ENCODE data around the gene GHDC. TPM values are rescaled to one million over a fixed set of nuclear protein-coding genes. Genes with fewer than 3 reads are reported as not detected.
"Not testable (repeated sequence)": the region's sequence is repeated elsewhere in the genome, so short reads cannot be mapped to it uniquely, and the experiment has no call there.

Gene GHDC
- polyA plus RNA-seq, 1 donor (not counting 4 experiments of a cell fraction or from before 2014, with no cell fraction given) = 2.7 TPM

DNA sequence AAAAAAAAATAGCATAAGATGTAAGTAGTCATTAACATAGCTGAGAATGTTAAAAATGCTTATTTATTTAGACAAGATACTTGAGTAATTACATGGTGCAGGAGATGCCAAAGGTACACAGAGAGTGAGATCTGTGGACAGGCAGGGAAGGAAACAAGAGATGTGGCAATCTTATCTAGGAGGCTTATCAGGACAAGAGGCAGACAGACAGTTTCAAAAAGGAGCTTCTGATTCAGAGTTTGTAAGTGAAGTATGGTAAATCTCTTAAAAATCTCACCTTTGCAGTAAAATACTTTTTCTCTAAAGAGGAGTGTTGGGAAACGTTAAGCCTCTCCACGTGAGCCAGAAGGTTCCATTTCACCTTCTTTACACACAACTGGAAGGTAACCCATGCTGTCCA, 19.9 kb upstream of the GHDC start:
- Histone ChIP-seq H3K27me3 (ENCODE audit: control insufficient read depth, extremely low read depth, insufficient read depth, low read length) (no peaks in the 10 kb centered on the region), H3K36me3 (ENCODE audit: control insufficient read depth in 2 of 2, extremely low read depth in 1 of 2, insufficient read depth in 2 of 2, low read length in 2 of 2) (peaks cover 6 to 9% of the 10 kb centered on the region in 2 experiments)

DNA sequence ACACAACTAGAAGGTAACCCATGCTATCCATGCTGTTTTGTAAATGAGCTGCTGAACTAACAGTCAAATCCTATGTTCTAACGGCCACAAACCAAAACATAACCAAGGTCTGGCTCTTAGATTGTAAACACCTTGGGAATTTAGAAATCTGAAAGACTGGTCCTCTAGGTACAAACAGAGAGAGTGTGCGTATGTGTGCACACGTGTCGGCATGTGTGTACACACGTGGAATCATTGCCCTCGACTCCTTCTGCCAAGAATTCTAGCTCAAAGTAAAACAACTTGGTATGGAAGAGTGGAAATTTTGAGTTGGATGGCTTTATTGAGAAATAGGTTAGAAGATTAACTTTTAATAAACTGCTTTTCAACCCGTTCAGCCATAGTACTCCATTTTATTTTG, 18.1 kb upstream of the GHDC start:
- Histone ChIP-seq H3K27me3 (ENCODE audit: control insufficient read depth, extremely low read depth, insufficient read depth, low read length) (no peaks in the 10 kb centered on the region), H4K20me1 (ENCODE audit: control insufficient read depth, extremely low read depth, insufficient read depth, low read length) (no peaks in the 10 kb centered on the region), H3K4me3 (ENCODE audit: control insufficient read depth in 2 of 3, extremely low read depth in 1 of 3, insufficient read depth in 2 of 3, low read depth in 1 of 3, low read length in 3 of 3) (no peak overlapping the region), H3K9ac (ENCODE audit: control insufficient read depth, extremely low read depth, insufficient read depth, low read length) (no peak overlapping the region), H3K27ac (ENCODE audit: control insufficient read depth, insufficient read depth, low read length) (no peak overlapping the region), H3K4me1 (ENCODE audit: control insufficient read depth, extremely low read depth, insufficient read depth, low read length) (no peaks in the 10 kb centered on the region), H3K4me2 (ENCODE audit: control insufficient read depth, extremely low read depth, insufficient read depth, low read depth, low read length) (no peak overlapping the region), H2AFZ (ENCODE audit: control insufficient read depth, low read length) (no peak overlapping the region), H3K9me1 (ENCODE audit: control insufficient read depth, extremely low read depth, insufficient read depth, low read length) (no peaks in the 10 kb centered on the region), H3K79me2 (ENCODE audit: control insufficient read depth, insufficient read depth, low read length) (no peaks in the 10 kb centered on the region), H3K36me3 (ENCODE audit: control insufficient read depth in 2 of 2, extremely low read depth in 1 of 2, insufficient read depth in 2 of 2, low read length in 2 of 2) (peaks cover 6 to 8% of the 10 kb centered on the region in 2 experiments), H3K9me3 (ENCODE audit: control insufficient read depth, low read depth, low read length) (no peaks in the 10 kb centered on the region)
- DNase-seq (ENCODE audit: low read depth, low spot score) = no peak
- no peak for TF ChIP-seq EZH2 (IDR thresholded peaks at IDR 0.05; ENCODE audit: low read length)
- TF ChIP-seq, protein P1, sequence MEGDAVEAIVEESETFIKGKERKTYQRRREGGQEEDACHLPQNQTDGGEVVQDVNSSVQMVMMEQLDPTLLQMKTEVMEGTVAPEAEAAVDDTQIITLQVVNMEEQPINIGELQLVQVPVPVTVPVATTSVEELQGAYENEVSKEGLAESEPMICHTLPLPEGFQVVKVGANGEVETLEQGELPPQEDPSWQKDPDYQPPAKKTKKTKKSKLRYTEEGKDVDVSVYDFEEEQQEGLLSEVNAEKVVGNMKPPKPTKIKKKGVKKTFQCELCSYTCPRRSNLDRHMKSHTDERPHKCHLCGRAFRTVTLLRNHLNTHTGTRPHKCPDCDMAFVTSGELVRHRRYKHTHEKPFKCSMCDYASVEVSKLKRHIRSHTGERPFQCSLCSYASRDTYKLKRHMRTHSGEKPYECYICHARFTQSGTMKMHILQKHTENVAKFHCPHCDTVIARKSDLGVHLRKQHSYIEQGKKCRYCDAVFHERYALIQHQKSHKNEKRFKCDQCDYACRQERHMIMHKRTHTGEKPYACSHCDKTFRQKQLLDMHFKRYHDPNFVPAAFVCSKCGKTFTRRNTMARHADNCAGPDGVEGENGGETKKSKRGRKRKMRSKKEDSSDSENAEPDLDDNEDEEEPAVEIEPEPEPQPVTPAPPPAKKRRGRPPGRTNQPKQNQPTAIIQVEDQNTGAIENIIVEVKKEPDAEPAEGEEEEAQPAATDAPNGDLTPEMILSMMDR (optimal IDR thresholded peaks at IDR 0.05 in 1 of 3, IDR thresholded peaks at IDR 0.05 in 1 of 3, conservative IDR thresholded peaks at IDR 0.05 in 1 of 3; ENCODE audit: extremely low read depth in 1 of 3, insufficient read depth in 2 of 3, low read length in 3 of 3) = no peak
- FAIRE-seq = no peak
- dilution Hi-C loops (cut with MboI; ENCODE audit: extremely low pct_ligation_motif_present, low sequenced_read_pairs) = no loop called here

More for the DNA sequence above, 19.9 kb upstream of the GHDC start:
- dilution Hi-C loops (cut with MboI; ENCODE audit: extremely low pct_ligation_motif_present, low sequenced_read_pairs) = no loop called here
- Histone ChIP-seq H3K4me3 (ENCODE audit: control insufficient read depth in 2 of 3, extremely low read depth in 1 of 3, insufficient read depth in 2 of 3, low read depth in 1 of 3, low read length in 3 of 3) (no peak overlapping the region), H3K9me1 (ENCODE audit: control insufficient read depth, extremely low read depth, insufficient read depth, low read length) (no peaks in the 10 kb centered on the region), H3K27ac (ENCODE audit: control insufficient read depth, insufficient read depth, low read length) (no peak overlapping the region), H3K4me1 (ENCODE audit: control insufficient read depth, extremely low read depth, insufficient read depth, low read length) (no peaks in the 10 kb centered on the region), H3K4me2 (ENCODE audit: control insufficient read depth, extremely low read depth, insufficient read depth, low read depth, low read length) (no peak overlapping the region), H4K20me1 (ENCODE audit: control insufficient read depth, extremely low read depth, insufficient read depth, low read length) (no peaks in the 10 kb centered on the region), H3K79me2 (ENCODE audit: control insufficient read depth, insufficient read depth, low read length) (no peaks in the 10 kb centered on the region), H2AFZ (ENCODE audit: control insufficient read depth, low read length) (no peak overlapping the region), H3K9me3 (ENCODE audit: control insufficient read depth, low read depth, low read length) (no peaks in the 10 kb centered on the region), H3K9ac (ENCODE audit: control insufficient read depth, extremely low read depth, insufficient read depth, low read length) (no peak overlapping the region)
- FAIRE-seq (no peak), DNase-seq (ENCODE audit: low read depth, low spot score) (no peak)
- TF ChIP-seq, protein P1 (optimal IDR thresholded peaks at IDR 0.05 in 1 of 3, IDR thresholded peaks at IDR 0.05 in 1 of 3, conservative IDR thresholded peaks at IDR 0.05 in 1 of 3; ENCODE audit: extremely low read depth in 1 of 3, insufficient read depth in 2 of 3, low read length in 3 of 3) = no peak
- TF ChIP-seq EZH2 (IDR thresholded peaks at IDR 0.05; ENCODE audit: low read length) = no peak

DNA sequence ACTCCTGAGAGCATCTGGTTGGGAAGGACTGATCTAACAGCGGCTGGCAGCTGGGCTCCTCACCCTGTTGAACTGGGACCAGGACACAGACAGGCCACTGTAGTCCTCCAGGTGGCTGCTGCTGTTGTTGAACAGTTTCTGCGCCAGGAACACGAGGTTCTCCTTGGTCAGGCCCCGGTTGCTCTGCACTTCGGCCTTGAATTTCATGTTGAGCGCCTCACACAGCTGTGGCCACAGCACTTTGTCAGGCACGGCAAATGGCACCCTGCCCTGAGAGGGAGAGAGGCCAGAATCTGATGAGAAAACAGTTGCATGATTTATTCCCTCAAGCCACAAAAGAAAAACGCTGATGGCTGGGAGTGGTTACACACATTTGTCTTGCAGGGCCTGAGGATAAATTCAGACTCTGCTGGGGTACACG, 17.6 kb upstream of the GHDC start:
- H3K4me1 ChIP-seq (ENCODE audit: control insufficient read depth, extremely low read depth, insufficient read depth, low read length); H4K20me1 ChIP-seq (ENCODE audit: control insufficient read depth, extremely low read depth, insufficient read depth, low read length); DNase-seq (ENCODE audit: low read depth, low spot score); dilution Hi-C loops (cut with MboI; ENCODE audit: extremely low pct_ligation_motif_present, low sequenced_read_pairs); H3K9me1 ChIP-seq (ENCODE audit: control insufficient read depth, extremely low read depth, insufficient read depth, low read length); H3K4me2 ChIP-seq (ENCODE audit: control insufficient read depth, extremely low read depth, insufficient read depth, low read depth, low read length); H2AFZ ChIP-seq (ENCODE audit: control insufficient read depth, low read length); H3K9ac ChIP-seq (ENCODE audit: control insufficient read depth, extremely low read depth, insufficient read depth, low read length); H3K79me2 ChIP-seq (ENCODE audit: control insufficient read depth, insufficient read depth, low read length); H3K27me3 ChIP-seq (ENCODE audit: control insufficient read depth, extremely low read depth, insufficient read depth, low read length); FAIRE-seq; H3K9me3 ChIP-seq (ENCODE audit: control insufficient read depth, low read depth, low read length); H3K4me3 ChIP-seq (ENCODE audit: control insufficient read depth in 2 of 3, extremely low read depth in 1 of 3, insufficient read depth in 2 of 3, low read depth in 1 of 3, low read length in 3 of 3); H3K36me3 ChIP-seq (ENCODE audit: control insufficient read depth in 2 of 2, extremely low read depth in 1 of 2, insufficient read depth in 2 of 2, low read length in 2 of 2); H3K27ac ChIP-seq (ENCODE audit: control insufficient read depth, insufficient read depth, low read length): not testable (repeated sequence)
